ENCODE results near the gene RIC1. TPM values are rescaled to one million over a fixed set of nuclear protein-coding genes. Genes with fewer than 3 reads are reported as not detected.

Gene RIC1
- polyA plus RNA-seq, 3 donors, result 13.4 to 36.4 (median 16.3) TPM

DNA sequence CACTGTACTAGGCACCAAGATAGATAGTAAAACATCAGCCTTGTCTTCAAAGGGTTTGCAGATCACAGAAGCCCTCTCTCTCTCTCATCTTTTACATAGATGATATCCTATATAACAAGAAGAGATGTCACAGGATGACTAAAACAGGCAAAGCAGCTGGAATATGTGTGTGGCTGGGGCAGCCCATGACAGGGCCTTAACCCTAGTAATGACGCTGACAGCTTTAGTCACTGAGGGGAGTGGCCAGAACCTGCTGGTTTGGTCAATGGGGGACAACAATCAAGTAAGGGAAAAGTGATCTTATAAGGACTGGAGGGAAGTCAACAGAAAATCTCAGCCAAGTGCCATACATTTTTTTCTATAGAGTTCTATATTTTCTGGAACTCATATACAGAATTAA is 41.9 kb upstream of the RIC1 start:
- Histone ChIP-seq H3K79me2 (ENCODE audit: insufficient read depth, low read length) (no peaks in the 10 kb centered on the region), H3K27me3 (ENCODE audit: control insufficient read depth in 2 of 2, insufficient read depth in 2 of 2, low read length in 2 of 2) (peaks cover 0 to 4% of the 10 kb centered on the region in 2 donors), H3K36me3 (replicated peaks in 1 of 2; ENCODE audit: control insufficient read depth in 1 of 2, insufficient read depth in 2 of 2, low read length in 2 of 2) (no peaks in the 10 kb centered on the region), H2AFZ (ENCODE audit: insufficient read depth, low read depth, low read length, poor library complexity, severe bottlenecking) (no peak overlapping the region), H3K4me3 (replicated peaks in 1 of 3; ENCODE audit: low read depth in 2 of 3, low read length in 3 of 3) (no peak overlapping the region), H3K4me1 (ENCODE audit: control insufficient read depth in 1 of 2, insufficient read depth in 2 of 2, low read length in 2 of 2) (no peaks in the 10 kb centered on the region), H3K9ac (ENCODE audit: insufficient read depth, low read length, poor library complexity, severe bottlenecking) (no peak overlapping the region), H3K9me3 (replicated peaks in 1 of 2; ENCODE audit: control insufficient read depth in 1 of 2, insufficient read depth in 1 of 2, low read length in 2 of 2) (no peaks in the 10 kb centered on the region), H3K4me2 (replicated peaks; ENCODE audit: extremely low read depth, low read length, poor library complexity, severe bottlenecking) (no peak overlapping the region), H3K27ac (ENCODE audit: low read depth in 1 of 2, low read length in 2 of 2) (no peak overlapping the region), H4K20me1 (ENCODE audit: insufficient read depth, low read length) (no peaks in the 10 kb centered on the region)
- intact Hi-C loops (cut with micrococcal nuclease), result no loop called here
- 100% methylated on average over 1 of the region's 1 CpG for WGBS (ENCODE audit: insufficient coverage)
- peaks cover 0 to under 1% (median 0%) of the 10 kb centered on the region in 7 donors for H3K9me3 Mint-ChIP-seq
- TF ChIP-seq, protein P1, sequence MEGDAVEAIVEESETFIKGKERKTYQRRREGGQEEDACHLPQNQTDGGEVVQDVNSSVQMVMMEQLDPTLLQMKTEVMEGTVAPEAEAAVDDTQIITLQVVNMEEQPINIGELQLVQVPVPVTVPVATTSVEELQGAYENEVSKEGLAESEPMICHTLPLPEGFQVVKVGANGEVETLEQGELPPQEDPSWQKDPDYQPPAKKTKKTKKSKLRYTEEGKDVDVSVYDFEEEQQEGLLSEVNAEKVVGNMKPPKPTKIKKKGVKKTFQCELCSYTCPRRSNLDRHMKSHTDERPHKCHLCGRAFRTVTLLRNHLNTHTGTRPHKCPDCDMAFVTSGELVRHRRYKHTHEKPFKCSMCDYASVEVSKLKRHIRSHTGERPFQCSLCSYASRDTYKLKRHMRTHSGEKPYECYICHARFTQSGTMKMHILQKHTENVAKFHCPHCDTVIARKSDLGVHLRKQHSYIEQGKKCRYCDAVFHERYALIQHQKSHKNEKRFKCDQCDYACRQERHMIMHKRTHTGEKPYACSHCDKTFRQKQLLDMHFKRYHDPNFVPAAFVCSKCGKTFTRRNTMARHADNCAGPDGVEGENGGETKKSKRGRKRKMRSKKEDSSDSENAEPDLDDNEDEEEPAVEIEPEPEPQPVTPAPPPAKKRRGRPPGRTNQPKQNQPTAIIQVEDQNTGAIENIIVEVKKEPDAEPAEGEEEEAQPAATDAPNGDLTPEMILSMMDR (IDR thresholded peaks at IDR 0.05), result no peak
- H3K4me3 Mint-ChIP-seq, result no peak overlapping the region
- peak in 1 of 3 donors; percentile 14 for DNase-seq
- no peaks in the 10 kb centered on the region for H3K36me3 Mint-ChIP-seq
- peaks cover 11% of the 10 kb centered on the region for H3K4me1 Mint-ChIP-seq
- H3K27ac Mint-ChIP-seq, result peak overlapping the region in 1 of 7 donors; percentile 77
- H3K27me3 Mint-ChIP-seq (ENCODE audit: low read depth in 3 of 3), result peaks cover 0 to 8% (median 7%) of the 10 kb centered on the region in 3 donors

DNA sequence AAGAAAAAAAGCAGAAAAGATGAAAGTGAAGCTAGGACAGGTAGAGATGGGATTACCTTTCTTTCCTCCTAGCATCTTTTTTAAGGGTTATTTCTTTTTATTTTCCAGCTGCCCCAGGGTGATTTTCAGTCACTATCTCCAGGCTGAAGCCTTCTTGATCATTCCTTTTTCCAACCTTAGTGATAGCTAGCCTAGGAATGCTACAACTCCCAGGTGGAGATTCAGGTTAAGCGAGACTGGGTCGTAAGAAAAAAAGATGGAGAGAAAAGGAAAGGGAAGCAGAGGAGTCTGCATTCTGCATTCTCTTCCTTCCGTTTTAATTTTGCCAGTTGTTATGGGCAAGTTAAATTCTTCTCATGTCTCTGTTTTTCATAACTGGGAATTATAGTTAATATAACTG is 36.7 kb upstream of the RIC1 start:
- no CpG with 5 or more reads among the region's 3 CpGs for WGBS (ENCODE audit: insufficient coverage)
- Histone ChIP-seq H3K4me3 (replicated peaks in 1 of 3; ENCODE audit: low read depth in 2 of 3, low read length in 3 of 3) (no peak overlapping the region), H3K79me2 (ENCODE audit: insufficient read depth, low read length) (no peaks in the 10 kb centered on the region), H2AFZ (ENCODE audit: insufficient read depth, low read depth, low read length, poor library complexity, severe bottlenecking) (no peak overlapping the region), H4K20me1 (ENCODE audit: insufficient read depth, low read length) (no peaks in the 10 kb centered on the region), H3K36me3 (replicated peaks in 1 of 2; ENCODE audit: control insufficient read depth in 1 of 2, insufficient read depth in 2 of 2, low read length in 2 of 2) (no peaks in the 10 kb centered on the region), H3K27me3 (ENCODE audit: control insufficient read depth in 2 of 2, insufficient read depth in 2 of 2, low read length in 2 of 2) (peaks cover 0 to 4% of the 10 kb centered on the region in 2 donors), H3K27ac (ENCODE audit: low read depth in 1 of 2, low read length in 2 of 2) (no peak overlapping the region), H3K4me2 (replicated peaks; ENCODE audit: extremely low read depth, low read length, poor library complexity, severe bottlenecking) (no peak overlapping the region), H3K9ac (ENCODE audit: insufficient read depth, low read length, poor library complexity, severe bottlenecking) (no peak overlapping the region), H3K9me3 (replicated peaks in 1 of 2; ENCODE audit: control insufficient read depth in 1 of 2, insufficient read depth in 1 of 2, low read length in 2 of 2) (no peaks in the 10 kb centered on the region), H3K4me1 (ENCODE audit: control insufficient read depth in 1 of 2, insufficient read depth in 2 of 2, low read length in 2 of 2) (peaks cover 14 to 15% of the 10 kb centered on the region in 2 donors)
- TF ChIP-seq, protein P1 (IDR thresholded peaks at IDR 0.05), result no peak
- intact Hi-C loops (cut with micrococcal nuclease), result loop anchor here (5.0 to 10.0 kb wide), 4 partner anchors 137 to 837 kb away; partner anchors contain the start of genes INSL6 (in 2 of the 2) and CD274 (in 1 of the 2)
- Mint-ChIP-seq H3K4me1 (peaks cover 25% of the 10 kb centered on the region), H3K27ac (no peak overlapping the region), H3K36me3 (no peaks in the 10 kb centered on the region), H3K4me3 (no peak overlapping the region), H3K27me3 (ENCODE audit: low read depth in 3 of 3) (peaks cover 0 to 8% (median 7%) of the 10 kb centered on the region in 3 donors), H3K9me3 (no peaks in the 10 kb centered on the region)
- DNase-seq, result no peak
